IMR-90 (cell line): ENCODE results near the gene MRPL49. TPM values are rescaled to one million over a fixed set of nuclear protein-coding genes. Genes with fewer than 3 reads are reported as not detected.

Source experiments
- ATAC-seq: fragments of 200-7000 bp; cut with Tn5 transposase; 2 replicates; pipeline ENCODE4 v1.9.1; 2020; ENCODE audit warnings: low read depth, mild to moderate bottlenecking, moderate library complexity
- BruUV-seq: library from RNA; stranded (reverse); fragments of 400-500 nt; replicated peaks from 2 replicates; lab custom pipeline; 2021; lab: Mats Ljungman, UMichigan
- CTCF ChIA-PET: fragments of 300-600 bp; formaldehyde crosslinking; extraction: SDS; loops from one replicate; lab custom pipeline; 2021; ENCODE audit warnings: antibody characterized with exemption; lab: Yijun Ruan, JAX
- POLR2A ChIA-PET: fragments of 300-600 bp; sonication (Branson Sonifier 250); formaldehyde crosslinking; loops from one replicate; lab custom pipeline; 2022; ENCODE audit warnings: antibody characterized with exemption; ENCODE audit not compliant: unreplicated experiment; lab: Charles Lee
- DNase-seq: peaks from one replicate; pipeline ENCODE4 v3.0.0; 2013
- H2AFZ ChIP-seq: replicated peaks from 2 replicates; pipeline ENCODE3; 2013; ENCODE audit warnings: low read length, mild to moderate bottlenecking; ENCODE audit not compliant: poor library complexity
- H2AK5ac ChIP-seq: 2 replicates; pipeline ENCODE4 v1.6.1; 2013; ENCODE audit warnings: low read depth, low read length, inconsistent platforms
- H2AK9ac ChIP-seq: replicated peaks from 2 replicates; pipeline ENCODE3; 2013; ENCODE audit warnings: mild to moderate bottlenecking, low read depth, low read length, moderate library complexity; ENCODE audit not compliant: poor library complexity
- H2BK120ac ChIP-seq: 2 replicates; pipeline ENCODE4 v1.6.1; 2013; ENCODE audit warnings: low read depth, low read length, inconsistent platforms
- H2BK15ac ChIP-seq: 3 replicates; pipeline ENCODE4 v1.6.1; 2013; ENCODE audit warnings: low read depth, low read length, inconsistent platforms
- H2BK20ac ChIP-seq: 2 replicates; pipeline ENCODE4 v1.6.1; 2013; ENCODE audit warnings: low read depth, mild to moderate bottlenecking, inconsistent platforms, low read length, moderate library complexity
- H2BK5ac ChIP-seq: 2 replicates; pipeline ENCODE4 v1.6.1; 2013; ENCODE audit warnings: mild to moderate bottlenecking, low read depth, low read length, inconsistent platforms; ENCODE audit not compliant: poor library complexity, severe bottlenecking
- H3K14ac ChIP-seq: replicated peaks from 2 replicates; pipeline ENCODE4 v1.6.1; 2013; ENCODE audit warnings: low read depth, low read length, inconsistent platforms
- H3K18ac ChIP-seq: 2 replicates; pipeline ENCODE4 v1.6.1; 2013; ENCODE audit warnings: low read depth, low read length, control low read depth
- H3K23ac ChIP-seq: 2 replicates; pipeline ENCODE4 v1.6.1; 2013; ENCODE audit warnings: low read depth, low read length, inconsistent platforms
- H3K27ac ChIP-seq: 2 replicates; pipeline ENCODE4 v1.5.1; 2013; ENCODE audit warnings: mild to moderate bottlenecking, control low read depth, low read length; ENCODE audit not compliant: insufficient read depth
- H3K27me3 ChIP-seq: 2 replicates; pipeline ENCODE4 v1.6.1; 2013; ENCODE audit warnings: low read length; ENCODE audit not compliant: control insufficient read depth, insufficient read depth
- H3K36me3 ChIP-seq: 2 replicates; pipeline ENCODE4 v1.6.1; 2013; ENCODE audit warnings: low read length, mixed read lengths; ENCODE audit not compliant: control insufficient read depth, insufficient read depth
- H3K4ac ChIP-seq: 2 replicates; pipeline ENCODE4 v1.6.1; 2013; ENCODE audit warnings: low read depth, low read length, inconsistent platforms
- H3K4me1 ChIP-seq: 2 replicates; pipeline ENCODE4 v1.6.1; 2013; ENCODE audit warnings: low read length, mixed read lengths; ENCODE audit not compliant: control insufficient read depth, insufficient read depth
- H3K4me2 ChIP-seq: 2 replicates; pipeline ENCODE4 v1.6.1; 2013; ENCODE audit warnings: low read depth, mild to moderate bottlenecking, control low read depth, low read length, moderate library complexity
- H3K4me3 ChIP-seq: 2 replicates; pipeline ENCODE4 v1.5.1; 2013; ENCODE audit warnings: low read depth, mild to moderate bottlenecking, control low read depth, low read length, moderate library complexity; ENCODE audit not compliant: insufficient read depth
- H3K56ac ChIP-seq: 2 replicates; pipeline ENCODE4 v1.6.1; 2013; ENCODE audit warnings: low read length, inconsistent platforms; ENCODE audit not compliant: insufficient read depth; ENCODE audit errors: extremely low read depth
- H3K79me1 ChIP-seq, 2 experiments: 2 replicates each; pipeline ENCODE4 v1.6.1; 2013; ENCODE audit warnings: low read length in 2 of 2, inconsistent platforms in 1 of 2, low read depth in 1 of 2
- H3K9ac ChIP-seq: 2 replicates; pipeline ENCODE4 v1.6.1; 2013; ENCODE audit warnings: low read depth, low read length, control low read depth
- H3K9me1 ChIP-seq: 2 replicates; pipeline ENCODE4 v1.6.1; 2013; ENCODE audit warnings: low read length, inconsistent platforms; ENCODE audit not compliant: insufficient read depth
- H3K9me3 ChIP-seq: 2 replicates; pipeline ENCODE4 v1.6.1; 2013; ENCODE audit warnings: low read length; ENCODE audit not compliant: control insufficient read depth, insufficient read depth
- H4K20me1 ChIP-seq: 2 replicates; pipeline ENCODE4 v1.6.1; 2013; ENCODE audit warnings: low read length, inconsistent platforms; ENCODE audit not compliant: insufficient read depth
- H4K5ac ChIP-seq: 2 replicates; pipeline ENCODE4 v1.6.1; 2013; ENCODE audit warnings: mild to moderate bottlenecking, low read depth, low read length, control low read depth
- H4K8ac ChIP-seq, 2 experiments: 2 replicates each; pipeline ENCODE4 v1.6.1; 2013; ENCODE audit warnings: low read depth in 2 of 2, low read length in 2 of 2, control low read depth in 1 of 2, inconsistent platforms in 1 of 2
- H4K91ac ChIP-seq: 2 replicates; pipeline ENCODE4 v1.6.1; 2013; ENCODE audit warnings: low read depth, low read length, inconsistent platforms; ENCODE audit not compliant: insufficient read depth
- RAD21 ChIP-seq: IDR thresholded peaks from 2 replicates; pipeline ENCODE4 v1.6.1; 2012; ENCODE audit warnings: low read length, improper control_type of control experiment
- WGBS, 2 experiments: methylation state at CpG; one replicate each; pipeline versions ENCODE4 v1.1.5 to v1.1.7; 2013; ENCODE audit warnings: missing lambda C conversion rate in 2 of 2; ENCODE audit not compliant: insufficient read length in 1 of 2; ENCODE audit errors: extremely low coverage in 2 of 2; 5-methylcytosine and 5-hydroxymethylcytosine counted together
- dilution Hi-C: fragments of 300-500 bp; cut with HindIII; formaldehyde crosslinking; loops from one replicate; pipeline ENCODE4 v1.14.3; 2018; ENCODE audit warnings: low sequenced_read_pairs; ENCODE audit not compliant: unreplicated experiment
- in situ Hi-C: fragments of 300-500 bp; cut with MboI; formaldehyde crosslinking; loops from 3 replicates; pipeline ENCODE4 v1.14.3; 2019; ENCODE audit warnings: low sequenced_read_pairs, inconsistent platforms, mixed read lengths
- intact Hi-C: fragments of 100-400 bp; cut with micrococcal nuclease; formaldehyde crosslinking; loops from 2 replicates; pipeline ENCODE4 v1.10.0; 2022
- polyA plus RNA-seq, 3 experiments: library from polyadenylated mRNA; depleted of rRNA; stranded (reverse); fragments of >200 nt; gene quantifications; 2 replicates each; pipeline ENCODE4 v1.2.3, GENCODE V29; 2012; ENCODE audit warnings: low replicate concordance in 1 of 3
- total RNA-seq: library from RNA; depleted of rRNA; stranded (reverse); fragments of >200 nt; gene quantifications from 2 replicates; pipeline ENCODE4 v1.2.3, GENCODE V29; 2012

MRPL49 gene
- total and polyA plus RNA-seq, 2 of the 4 experiments (the other 2 are of a cell fraction), result 55.2 to 56.8 TPM

- peak within 1 kb of the TSS; percentile 54; the same call in 1 of the 2 replicates for H3K23ac ChIP-seq
- no peak within 1 kb of the TSS for H3K4me3 ChIP-seq
- 86% methylated on average over 5 of the region's 21 CpGs; no CpG with 5 or more reads in 1 of the 2 experiments for WGBS, 2 experiments
- intact Hi-C loops (no loop called here), in situ Hi-C loops (no loop called here), dilution Hi-C loops (no loop called here)
- H3K9me1 ChIP-seq, result peaks cover 10% of the 10 kb centered on the region; the same call in 1 of the 2 replicates
- peak within 1 kb of the TSS; percentile 94 for H2AFZ ChIP-seq
- H2BK5ac ChIP-seq, result peak within 1 kb of the TSS; percentile 62
- H3K14ac ChIP-seq, result peak within 1 kb of the TSS; percentile 91
- H2BK15ac ChIP-seq, result peak within 1 kb of the TSS; percentile 75; the same call in 2 of the 3 replicates
- ATAC-seq, result no peak
- no peak within 1 kb of the TSS for H3K4me2 ChIP-seq
- H2AK9ac ChIP-seq, result peak within 1 kb of the TSS; percentile 69
- H4K5ac ChIP-seq, result peak within 1 kb of the TSS; percentile 99
- no peaks in the 10 kb centered on the region for H4K20me1 ChIP-seq
- H3K9me3 ChIP-seq, result no peaks in the 10 kb centered on the region
- H3K27me3 ChIP-seq, result no peaks in the 10 kb centered on the region
- no peak for TF ChIP-seq RAD21
- 0 out of 2 replicates have a peak within 1 kb of the TSS, but pooled peaks have one; percentile 27 for H3K9ac ChIP-seq
- H2AK5ac ChIP-seq, result peak within 1 kb of the TSS; percentile 24; the same call in 1 of the 2 replicates
- H4K91ac ChIP-seq, result peak within 1 kb of the TSS; percentile 74
- ChIA-PET CTCF (no interaction called here), POLR2A (no interaction called here)
- H3K4ac ChIP-seq, result peak within 1 kb of the TSS; percentile 84
- H3K56ac ChIP-seq, result peak within 1 kb of the TSS; percentile 5; the same call in 1 of the 2 replicates
- peaks cover 0 to 5% of the 10 kb centered on the region in 2 experiments; a peak in 1 of 4 replicates for H3K79me1 ChIP-seq
- BruUV-seq, result no TSS peak
- peak within 1 kb of the TSS; percentile 70; the same call in 1 of the 2 replicates for H3K18ac ChIP-seq
- peaks cover 10% of the 10 kb centered on the region for H3K4me1 ChIP-seq
- H2BK120ac ChIP-seq, result peak within 1 kb of the TSS; percentile 75
- DNase-seq, result no peak
- peak within 1 kb of the TSS; percentile 54; the same call in 1 of the 2 replicates for H2BK20ac ChIP-seq
- H3K27ac ChIP-seq, result peak within 1 kb of the TSS; percentile 72
- H4K8ac ChIP-seq, result peak within 1 kb of the TSS; percentile 92 to 100
- no peaks in the 10 kb centered on the region for H3K36me3 ChIP-seq
Observed at GRCh38 chr11:65170058-65170534, 48.0 kb downstream of the MRPL49 start, which contains the start of gene SPDYC. TSS of gene SPDYC (plus strand) at chr11:65170233. CDS start at chr11:65171358, 1,125 bp downstream.
